H1 (cell line): Measurements from ENCODE around the gene POLR2F. TPM values are rescaled to one million over a fixed set of nuclear protein-coding genes. Genes with fewer than 3 reads are reported as not detected.

Experiments used
- CTCF ChIA-PET: fragments of 300-600 bp; sonication (Branson Sonifier 250); formaldehyde crosslinking; loops from one replicate; lab custom pipeline; 2021; ENCODE audit not compliant: partially characterized antibody; lab: Charles Lee
- POLR2A ChIA-PET: fragments of 300-600 bp; sonication (Branson Sonifier 250); formaldehyde crosslinking; loops from one replicate; lab custom pipeline; 2021; ENCODE audit warnings: inconsistent platforms; ENCODE audit not compliant: partially characterized antibody; lab: Charles Lee
- DNase-seq, 2 experiments: peaks; one replicate each; pipeline versions ENCODE4 v3.0.0 to v3.0.0-alpha.2; 2010 to 2022; ENCODE audit warnings: low spot score in 2 of 2, low read depth in 1 of 2, mixed read lengths in 1 of 2
- FAIRE-seq: peaks from 2 replicates; lab custom pipeline; 2011; peaks lifted over from hg19 to GRCh38; lab: Jason Lieb, UNC
- H2AFZ ChIP-seq: 2 replicates; pipeline ENCODE4 v1.8.1; 2012; ENCODE audit warnings: low read length, inconsistent platforms
- H2AK5ac ChIP-seq: 2 replicates; pipeline ENCODE4 v1.6.1; 2013; ENCODE audit warnings: low read depth, low read length
- H2BK120ac ChIP-seq: replicated peaks from 2 replicates; pipeline ENCODE3; 2013; ENCODE audit warnings: low read depth, low read length, inconsistent platforms
- H2BK12ac ChIP-seq: 2 replicates; pipeline ENCODE4 v1.6.1; 2013; ENCODE audit warnings: low read depth, low read length
- H2BK15ac ChIP-seq: 2 replicates; pipeline ENCODE4 v1.6.1; 2013; ENCODE audit warnings: low read length
- H2BK20ac ChIP-seq: 2 replicates; pipeline ENCODE4 v1.6.1; 2013; ENCODE audit warnings: low read length
- H2BK5ac ChIP-seq: 2 replicates; pipeline ENCODE4 v1.6.1; 2013; ENCODE audit warnings: low read depth, low read length
- H3K14ac ChIP-seq: 2 replicates; pipeline ENCODE4 v1.6.1; 2013; ENCODE audit warnings: inconsistent platforms; ENCODE audit not compliant: insufficient read length
- H3K18ac ChIP-seq: 2 replicates; pipeline ENCODE4 v1.6.1; 2013; ENCODE audit warnings: low read length; ENCODE audit errors: extremely low read depth
- H3K23ac ChIP-seq: 2 replicates; pipeline ENCODE4 v1.6.1; 2013; ENCODE audit warnings: inconsistent platforms; ENCODE audit not compliant: insufficient read length
- H3K23me2 ChIP-seq: 2 replicates; pipeline ENCODE4 v1.6.1; 2013; ENCODE audit warnings: low read depth, low read length
- H3K27ac ChIP-seq: 2 replicates; pipeline ENCODE4 v1.6.1; 2011; ENCODE audit warnings: low read depth, low read length, inconsistent platforms
- H3K27me3 ChIP-seq, 4 experiments: replicated peaks in 1 of 4; 1 replicate in 1 of 4; 2 replicates in 3 of 4; pipeline versions ENCODE4 v1.6.1 to v1.8.1; 2011 to 2013; ENCODE audit warnings: low read length in 3 of 4, mild to moderate bottlenecking in 3 of 4, inconsistent platforms in 2 of 4, mixed read lengths in 2 of 4, moderate library complexity in 1 of 4; ENCODE audit not compliant: control insufficient read depth in 3 of 4, insufficient read depth in 3 of 4; ENCODE audit errors: extremely low read depth in 1 of 4
- H3K36me3 ChIP-seq, 4 experiments: 2 replicates each; pipeline versions ENCODE4 v1.6.1 to v1.8.1; 2011 to 2013; ENCODE audit warnings: mild to moderate bottlenecking in 4 of 4, low read length in 3 of 4, moderate library complexity in 2 of 4, control low read depth in 1 of 4, inconsistent platforms in 1 of 4; ENCODE audit not compliant: insufficient read depth in 4 of 4, control insufficient read depth in 2 of 4
- H3K4ac ChIP-seq: replicated peaks from 2 replicates; pipeline ENCODE3; 2013; ENCODE audit warnings: low read length, low read depth, mixed read lengths, inconsistent platforms; ENCODE audit not compliant: insufficient read length
- H3K4me1 ChIP-seq, 4 experiments: replicated peaks in 1 of 4; 1 replicate in 1 of 4; 2 replicates in 3 of 4; pipeline versions ENCODE4 v1.6.1 to v1.8.1; 2011 to 2013; ENCODE audit warnings: low read length in 3 of 4, inconsistent platforms in 2 of 4, mixed read lengths in 1 of 4; ENCODE audit not compliant: insufficient read depth in 4 of 4, control insufficient read depth in 3 of 4
- H3K4me2 ChIP-seq, 2 experiments: 2 replicates each; pipeline versions ENCODE4 v1.6.1 to v1.8.1; 2011 to 2013; ENCODE audit warnings: low read depth in 2 of 2, low read length in 2 of 2, control low read depth in 1 of 2, inconsistent platforms in 1 of 2, mild to moderate bottlenecking in 1 of 2; ENCODE audit not compliant: insufficient read depth in 1 of 2
- H3K4me3 ChIP-seq, 4 experiments: fragments of 200-600, 300-600 bp in 1 of 4; sonication (generic), shearing (Covaris generic), sonication (Bioruptor Twin) in 1 of 4; 2 replicates each; pipeline versions ENCODE4 v1.5.1 to v1.8.1; 2011 to 2016; ENCODE audit warnings: low read length in 4 of 4, low read depth in 3 of 4, control low read depth in 2 of 4, inconsistent platforms in 2 of 4, mild to moderate bottlenecking in 2 of 4, mixed read lengths in 1 of 4, moderate library complexity in 1 of 4; ENCODE audit not compliant: insufficient read depth in 2 of 4; ENCODE audit errors: extremely low read depth in 1 of 4
- H3K56ac ChIP-seq: replicated peaks from 2 replicates; pipeline ENCODE3; 2013; ENCODE audit warnings: low read depth, mild to moderate bottlenecking, mixed read lengths, low read length, inconsistent platforms; ENCODE audit not compliant: insufficient read length
- H3K79me1 ChIP-seq: 2 replicates; pipeline ENCODE4 v1.6.1; 2013; ENCODE audit warnings: low read depth, low read length, control low read depth
- H3K79me2 ChIP-seq, 2 experiments: 2 replicates each; pipeline versions ENCODE4 v1.6.1 to v1.8.1; 2012 to 2013; ENCODE audit warnings: low read length in 2 of 2, mild to moderate bottlenecking in 2 of 2, inconsistent platforms in 1 of 2; ENCODE audit not compliant: insufficient read depth in 2 of 2, control insufficient read depth in 1 of 2
- H3K9ac ChIP-seq, 4 experiments: replicated peaks in 1 of 4; 1 replicate in 1 of 4; 2 replicates in 3 of 4; pipeline versions ENCODE4 v1.6.1 to v1.8.1; 2011 to 2013; ENCODE audit warnings: low read depth in 3 of 4, low read length in 3 of 4, control low read depth in 2 of 4, mild to moderate bottlenecking in 2 of 4, moderate library complexity in 2 of 4, inconsistent platforms in 1 of 4; ENCODE audit errors: extremely low read depth in 1 of 4
- H3K9me3 ChIP-seq, 2 experiments: 2 replicates each; pipeline versions ENCODE4 v1.6.1 to v1.8.1; 2012 to 2013; ENCODE audit warnings: mild to moderate bottlenecking in 2 of 2, moderate library complexity in 2 of 2, control low read depth in 1 of 2, inconsistent platforms in 1 of 2, low read depth in 1 of 2, low read length in 1 of 2, mixed read lengths in 1 of 2; ENCODE audit not compliant: insufficient read depth in 2 of 2
- H4K20me1 ChIP-seq, 2 experiments: replicated peaks in 1 of 2; 2 replicates each; pipeline versions ENCODE3 to v1.8.1; 2011 to 2013; ENCODE audit warnings: inconsistent platforms in 2 of 2, low read length in 2 of 2, mild to moderate bottlenecking in 1 of 2; ENCODE audit not compliant: insufficient read depth in 2 of 2, control insufficient read depth in 1 of 2
- H4K5ac ChIP-seq: 2 replicates; pipeline ENCODE4 v1.6.1; 2013; ENCODE audit warnings: low read length, low read depth, mixed read lengths, inconsistent platforms; ENCODE audit not compliant: insufficient read length
- H4K8ac ChIP-seq: 2 replicates; pipeline ENCODE4 v1.8.0; 2013; ENCODE audit warnings: mild to moderate bottlenecking, moderate library complexity, low read length, inconsistent platforms; ENCODE audit not compliant: insufficient read depth; ENCODE audit errors: extremely low read depth
- H4K91ac ChIP-seq: replicated peaks from 2 replicates; pipeline ENCODE3; 2013; ENCODE audit warnings: low read length, mixed read lengths, inconsistent platforms; ENCODE audit not compliant: insufficient read length
- BCL11A ChIP-seq, 2 experiments: IDR thresholded peaks; one replicate each; pipeline ENCODE4 v1.6.1; 2011; ENCODE audit warnings: low read depth in 2 of 2, low read length in 2 of 2, mild to moderate bottlenecking in 2 of 2
- BRCA1 ChIP-seq: IDR thresholded peaks from 2 replicates; pipeline ENCODE4 v1.6.1; 2012; ENCODE audit warnings: low read depth, low read length, improper control_type of control experiment
- HDAC2 ChIP-seq, 2 experiments: fragments of 300-600 bp in 1 of 2; sonication (generic) in 1 of 2; IDR thresholded peaks; 2 replicates each; pipeline ENCODE4 v1.6.1; 2011 to 2012; ENCODE audit warnings: low read depth in 2 of 2, low read length in 2 of 2, mild to moderate bottlenecking in 2 of 2, moderate library complexity in 2 of 2, borderline replicate concordance in 1 of 2, inconsistent platforms in 1 of 2
- NRF1 ChIP-seq: IDR thresholded peaks from 2 replicates; pipeline ENCODE4 v1.6.1; 2011; ENCODE audit warnings: mild to moderate bottlenecking, low read depth, low read length, improper control_type of control experiment
- POU5F1 ChIP-seq: IDR thresholded peaks from 2 replicates; pipeline ENCODE4 v1.6.1; 2011; ENCODE audit warnings: low read depth, mild to moderate bottlenecking, low read length, moderate library complexity
- RXRA ChIP-seq: IDR thresholded peaks from 2 replicates; pipeline ENCODE4 v1.6.1; 2011; ENCODE audit warnings: low read depth, mild to moderate bottlenecking, low read length, moderate library complexity; ENCODE audit not compliant: insufficient read depth
- SIRT6 ChIP-seq: IDR thresholded peaks from one replicate; pipeline ENCODE4 v1.7.1; 2012; ENCODE audit warnings: low read length, inconsistent platforms
- SUZ12 ChIP-seq: fragments of 200-600 bp; sonication (generic); IDR thresholded peaks from 2 replicates; pipeline ENCODE4 v1.6.1; 2012; ENCODE audit warnings: mild to moderate bottlenecking, inconsistent platforms, low read length, moderate library complexity, mixed read lengths
- TCF12 ChIP-seq: IDR thresholded peaks from 2 replicates; pipeline ENCODE4 v1.6.1; 2011; ENCODE audit warnings: low read depth, mild to moderate bottlenecking, low read length
- WGBS, 2 experiments: shearing (Covaris generic) in 1 of 2; methylation state at CpG; one replicate each; pipeline versions ENCODE4 v1.1.6 to v1.1.7; 2013 to 2015; ENCODE audit warnings: low lambda C conversion rate in 2 of 2, mixed read lengths in 2 of 2, inconsistent platforms in 1 of 2, low coverage in 1 of 2, missing lambda C conversion rate in 1 of 2; ENCODE audit not compliant: insufficient replicate concordance in 2 of 2, insufficient coverage in 1 of 2, insufficient read length in 1 of 2; ENCODE audit errors: extremely low coverage in 1 of 2, missing lambda C conversion rate in 1 of 2; 5-methylcytosine and 5-hydroxymethylcytosine counted together
- polyA plus RNA-seq, 7 experiments: library from polyadenylated mRNA; depleted of rRNA in 3 of 7; stranded (reverse) in 5 of 7; unstranded in 2 of 7; fragments of >200 nt in 5 of 7; fragments of 200-250 nt in 2 of 7; gene quantifications; 1 replicate in 5 of 7; 2 replicates in 1 of 7; 4 replicates in 1 of 7; pipeline versions ENCODE4 v1.2.1 to v1.2.3, GENCODE V29; 2011 to 2013; ENCODE audit warnings: missing spikeins in 2 of 7, mixed read lengths in 2 of 7
- total RNA-seq: library from RNA; stranded (reverse); fragmentation: NEBNext Ultra II Directional; extraction: Animal tissue kit (Norgen Biotek cat#: 25700); gene quantifications from 2 replicates; pipeline ENCODE4 v1.2.1, GENCODE V29; 2021
- TF ChIP-seq, protein P1 (sequence below), 3 experiments: IDR thresholded peaks; 1 replicate in 2 of 3; 2 replicates in 1 of 3; pipeline versions ENCODE4 v1.5.1 to v1.6.1; 2011; ENCODE audit warnings: low read length in 3 of 3, mild to moderate bottlenecking in 3 of 3, inconsistent platforms in 2 of 3, low read depth in 1 of 3, moderate library complexity in 1 of 3; ENCODE audit not compliant: insufficient read depth in 1 of 3; ENCODE audit errors: control extremely low read depth in 1 of 3
- TF ChIP-seq, protein P2 (sequence below): IDR thresholded peaks from 2 replicates; pipeline ENCODE4 v1.6.1; 2012; ENCODE audit warnings: inconsistent platforms

The POLR2F gene
- total and polyA plus RNA-seq, 2 of the 8 experiments (the other 6 are each of a cell fraction or from before 2014, with no cell fraction given): 150 to 176 TPM

DNA sequence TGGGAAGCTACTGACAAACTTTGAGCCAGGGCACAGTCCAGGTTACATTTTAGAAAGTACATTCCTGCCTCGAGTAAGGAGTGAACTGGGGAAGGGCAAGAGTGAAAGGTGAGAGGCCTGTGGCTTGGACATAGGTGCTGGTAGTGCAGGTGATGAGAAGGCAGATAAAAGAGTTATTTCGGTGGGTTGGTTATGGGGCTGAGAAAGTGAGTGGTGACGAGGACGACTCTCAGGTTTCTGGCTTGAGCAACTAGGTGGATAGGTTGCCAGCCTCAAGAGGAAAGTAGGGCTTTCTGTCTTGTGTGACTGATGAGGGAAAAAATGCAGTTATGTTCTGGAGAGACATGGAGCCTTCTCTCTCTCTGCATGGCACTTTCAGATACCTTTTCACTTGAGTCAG is 3.7 kb downstream of the POLR2F start:
- Histone ChIP-seq H3K9ac (no peak overlapping the region), H3K4me1 (peaks cover 0 to 6% (median 3%) of the 10 kb centered on the region in 4 experiments; a peak in 4 of 7 replicates), H2BK15ac (no peak overlapping the region), H4K91ac (no peak overlapping the region), H3K4ac (no peak overlapping the region), H3K18ac (no peak overlapping the region), H4K8ac (no peak overlapping the region), H2BK5ac (no peak overlapping the region), H3K9me3 (no peaks in the 10 kb centered on the region), H4K5ac (no peak overlapping the region), H2BK20ac (no peak overlapping the region), H2BK120ac (no peak overlapping the region), H3K23ac (no peak overlapping the region), H2AFZ (no peak overlapping the region), H3K4me3 (no peak overlapping the region), H3K27me3 (no peaks in the 10 kb centered on the region; a peak in 4 of 7 replicates), H3K14ac (no peak overlapping the region), H3K79me1 (peaks cover 4% of the 10 kb centered on the region), H2AK5ac (no peak overlapping the region), H4K20me1 (peaks cover 0 to 5% of the 10 kb centered on the region in 2 experiments), H3K36me3 (peaks cover 16 to 42% (median 39%) of the 10 kb centered on the region in 4 experiments), H3K4me2 (no peak overlapping the region), H2BK12ac (no peak overlapping the region), H3K79me2 (peaks cover 0 to 16% of the 10 kb centered on the region in 2 experiments; a peak in 2 of 4 replicates), H3K56ac (no peak overlapping the region), H3K27ac (no peak overlapping the region), H3K23me2 (peaks cover 6% of the 10 kb centered on the region)
- POLR2A ChIA-PET: interaction anchor here (1.0 kb wide), 2 partner anchors 13 to 78 kb away, joined by 3 to 4 read pairs; no protein-coding TSS in a partner anchor
- DNase-seq (no peak), FAIRE-seq (no peak)
- CTCF ChIA-PET: interaction anchor here (1.3 to 7.9 kb wide), 2 partner anchors 9 to 25 kb away, joined by 3 to 48 read pairs; no protein-coding TSS in a partner anchor
- 93% methylated on average over 4 of the region's 4 CpGs; no CpG with 5 or more reads in 1 of the 2 experiments for WGBS, 2 experiments
- TF ChIP-seq, protein P1, sequence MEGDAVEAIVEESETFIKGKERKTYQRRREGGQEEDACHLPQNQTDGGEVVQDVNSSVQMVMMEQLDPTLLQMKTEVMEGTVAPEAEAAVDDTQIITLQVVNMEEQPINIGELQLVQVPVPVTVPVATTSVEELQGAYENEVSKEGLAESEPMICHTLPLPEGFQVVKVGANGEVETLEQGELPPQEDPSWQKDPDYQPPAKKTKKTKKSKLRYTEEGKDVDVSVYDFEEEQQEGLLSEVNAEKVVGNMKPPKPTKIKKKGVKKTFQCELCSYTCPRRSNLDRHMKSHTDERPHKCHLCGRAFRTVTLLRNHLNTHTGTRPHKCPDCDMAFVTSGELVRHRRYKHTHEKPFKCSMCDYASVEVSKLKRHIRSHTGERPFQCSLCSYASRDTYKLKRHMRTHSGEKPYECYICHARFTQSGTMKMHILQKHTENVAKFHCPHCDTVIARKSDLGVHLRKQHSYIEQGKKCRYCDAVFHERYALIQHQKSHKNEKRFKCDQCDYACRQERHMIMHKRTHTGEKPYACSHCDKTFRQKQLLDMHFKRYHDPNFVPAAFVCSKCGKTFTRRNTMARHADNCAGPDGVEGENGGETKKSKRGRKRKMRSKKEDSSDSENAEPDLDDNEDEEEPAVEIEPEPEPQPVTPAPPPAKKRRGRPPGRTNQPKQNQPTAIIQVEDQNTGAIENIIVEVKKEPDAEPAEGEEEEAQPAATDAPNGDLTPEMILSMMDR (IDR thresholded peaks at IDR 0.05; ENCODE audit: control extremely low read depth in 1 of 3, insufficient read depth in 1 of 3, low read depth in 1 of 3, low read length in 3 of 3): no peak
- no peak for TF ChIP-seq SIRT6
- TF ChIP-seq BCL11A (IDR thresholded peaks at IDR 0.05; ENCODE audit: low read depth in 2 of 2, low read length in 2 of 2): no peak
- TF ChIP-seq, protein P2, sequence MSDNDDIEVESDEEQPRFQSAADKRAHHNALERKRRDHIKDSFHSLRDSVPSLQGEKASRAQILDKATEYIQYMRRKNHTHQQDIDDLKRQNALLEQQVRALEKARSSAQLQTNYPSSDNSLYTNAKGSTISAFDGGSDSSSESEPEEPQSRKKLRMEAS: no peak
- TF ChIP-seq TCF12: no peak
- TF ChIP-seq BRCA1: no peak
- no peak for TF ChIP-seq HDAC2 (IDR thresholded peaks at IDR 0.05; ENCODE audit: borderline replicate concordance in 1 of 2, low read depth in 2 of 2, low read length in 2 of 2)
- TF ChIP-seq SUZ12: no peak
- TF ChIP-seq NRF1: no peak
- no peak for TF ChIP-seq POU5F1
- TF ChIP-seq RXRA: no peak
